Measurements from ENCODE around the gene PJA1. TPM values are rescaled to one million over a fixed set of nuclear protein-coding genes. Genes with fewer than 3 reads are reported as not detected.

Gene PJA1, protein sequence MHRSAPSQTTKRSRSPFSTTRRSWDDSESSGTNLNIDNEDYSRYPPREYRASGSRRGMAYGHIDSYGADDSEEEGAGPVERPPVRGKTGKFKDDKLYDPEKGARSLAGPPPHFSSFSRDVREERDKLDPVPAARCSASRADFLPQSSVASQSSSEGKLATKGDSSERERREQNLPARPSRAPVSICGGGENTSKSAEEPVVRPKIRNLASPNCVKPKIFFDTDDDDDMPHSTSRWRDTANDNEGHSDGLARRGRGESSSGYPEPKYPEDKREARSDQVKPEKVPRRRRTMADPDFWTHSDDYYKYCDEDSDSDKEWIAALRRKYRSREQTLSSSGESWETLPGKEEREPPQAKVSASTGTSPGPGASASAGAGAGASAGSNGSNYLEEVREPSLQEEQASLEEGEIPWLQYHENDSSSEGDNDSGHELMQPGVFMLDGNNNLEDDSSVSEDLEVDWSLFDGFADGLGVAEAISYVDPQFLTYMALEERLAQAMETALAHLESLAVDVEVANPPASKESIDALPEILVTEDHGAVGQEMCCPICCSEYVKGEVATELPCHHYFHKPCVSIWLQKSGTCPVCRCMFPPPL
- total RNA-seq (ENCODE audit: insufficient read depth, low replicate concordance), result 56.6 TPM

- DNase-seq (ENCODE audit: low spot score), result peak; percentile 84
Measured at GRCh38 chrX:69165087-69165651, at the start of gene PJA1. Gene PJA1 (minus strand): TSS chrX:69165453. CDS start chrX:69163073, 2,380 bp downstream.

DNA sequence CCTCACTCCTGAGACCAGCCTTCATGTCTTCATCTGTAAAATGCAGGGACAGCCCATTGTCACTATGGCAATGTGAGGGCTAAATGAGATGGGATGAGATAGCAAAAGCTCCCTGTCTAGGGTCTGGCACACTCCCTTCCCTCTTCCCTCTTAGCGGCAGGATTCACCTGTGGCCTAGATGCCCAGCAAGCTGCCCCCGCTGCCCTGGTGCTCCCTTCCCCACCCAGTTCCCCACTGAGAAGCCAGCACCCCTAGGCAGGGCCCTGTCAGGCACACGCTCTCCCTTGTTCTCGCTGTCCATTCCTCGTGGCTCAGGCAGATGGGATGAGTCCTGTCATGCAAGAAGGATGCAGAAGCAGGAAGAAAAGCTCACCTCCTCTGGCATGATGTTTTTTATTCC is 49.2 kb upstream of the PJA1 start:
- DNase-seq (ENCODE audit: low spot score), result no peak

- no peak for DNase-seq (ENCODE audit: low spot score)
Measured at GRCh38 chrX:69211701-69212100, 46.4 kb upstream of the PJA1 start.

DNA sequence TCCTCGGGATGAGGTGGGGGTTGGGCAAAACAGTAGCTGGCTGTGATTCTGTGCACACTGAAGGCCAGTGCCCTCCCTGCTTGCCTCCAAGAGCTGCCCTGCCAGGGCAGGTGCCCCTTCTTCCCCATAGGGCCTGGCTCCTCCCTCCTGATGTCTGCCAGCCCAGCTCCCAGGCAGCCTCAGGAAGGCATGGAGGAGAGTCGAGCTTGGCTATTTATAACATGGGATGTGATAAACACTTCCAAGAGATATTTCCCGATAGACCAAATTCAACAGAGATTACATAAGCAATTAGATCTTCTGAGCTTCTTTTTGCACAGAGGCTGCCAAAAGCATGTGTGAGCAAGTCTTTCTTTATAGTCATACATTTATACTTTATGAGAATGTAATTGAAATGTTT is 45.3 kb upstream of the PJA1 start:
- no peak for DNase-seq (ENCODE audit: low spot score)

GRCh38 chrX:69207216-69207615 is 42.0 kb upstream of the PJA1 start:
- no peak for DNase-seq (ENCODE audit: low spot score)

DNA sequence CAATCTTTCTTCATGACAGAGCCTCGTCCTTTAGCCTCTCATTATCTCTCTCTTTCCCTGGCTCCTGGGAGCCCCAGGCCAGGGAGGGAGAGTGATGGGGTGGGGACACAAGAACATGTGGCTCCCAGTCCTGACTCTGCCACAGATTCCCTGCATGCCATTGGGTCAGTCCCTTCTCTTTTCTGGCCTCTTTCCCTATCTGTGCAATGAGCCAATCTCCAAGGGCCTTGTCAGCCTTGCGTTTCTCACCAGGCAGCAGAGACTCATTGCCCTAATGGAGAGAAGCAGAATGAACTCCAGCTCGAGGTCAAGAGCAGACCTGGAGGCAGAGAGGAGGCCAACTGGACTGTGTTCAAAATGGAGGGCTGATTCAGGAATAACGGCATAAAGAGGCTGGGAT is 38.4 kb upstream of the PJA1 start:
- no peak for DNase-seq (ENCODE audit: low spot score)

DNA sequence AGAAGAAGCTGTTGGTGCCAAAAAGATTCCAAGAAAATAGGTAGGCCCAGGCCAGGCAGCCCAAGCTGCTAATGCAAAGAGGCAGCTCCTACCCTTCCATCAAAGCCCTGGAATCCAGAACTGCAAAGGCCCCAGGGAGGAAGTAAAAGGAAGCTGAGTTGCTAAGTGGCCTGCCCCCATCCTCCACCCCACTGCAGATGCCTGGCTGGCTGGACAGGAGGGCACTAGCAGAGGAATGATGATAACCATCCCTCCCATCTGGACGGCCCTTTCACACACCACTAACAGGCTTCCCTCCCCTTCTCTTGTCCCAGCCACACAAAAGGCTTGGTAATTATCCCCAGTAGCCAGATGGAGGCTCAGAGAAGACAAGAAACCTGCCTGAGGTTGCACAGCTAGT is 32.4 kb upstream of the PJA1 start:
- DNase-seq (ENCODE audit: low spot score), result peak; percentile 21

DNA sequence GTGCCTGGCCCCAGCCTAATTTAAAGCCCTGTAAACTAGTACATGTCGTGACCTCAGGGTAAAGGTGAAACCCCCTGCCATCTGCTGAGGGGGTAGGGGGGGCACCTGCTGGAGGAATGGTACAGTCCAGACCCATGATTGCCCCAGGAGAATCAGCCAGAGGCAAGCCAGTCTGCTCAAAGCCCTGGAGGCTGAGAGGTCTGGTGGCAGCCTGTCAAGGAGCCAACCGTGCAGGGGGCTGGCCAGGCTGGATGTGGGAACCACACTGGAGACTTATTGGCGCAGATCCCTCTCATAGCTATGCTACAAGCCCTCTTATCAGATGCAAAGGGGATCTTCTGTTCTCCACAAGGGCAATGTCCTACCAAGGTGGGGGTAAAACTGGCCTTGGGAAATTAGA is 31.4 kb upstream of the PJA1 start:
- DNase-seq (ENCODE audit: low spot score), result no peak

DNA sequence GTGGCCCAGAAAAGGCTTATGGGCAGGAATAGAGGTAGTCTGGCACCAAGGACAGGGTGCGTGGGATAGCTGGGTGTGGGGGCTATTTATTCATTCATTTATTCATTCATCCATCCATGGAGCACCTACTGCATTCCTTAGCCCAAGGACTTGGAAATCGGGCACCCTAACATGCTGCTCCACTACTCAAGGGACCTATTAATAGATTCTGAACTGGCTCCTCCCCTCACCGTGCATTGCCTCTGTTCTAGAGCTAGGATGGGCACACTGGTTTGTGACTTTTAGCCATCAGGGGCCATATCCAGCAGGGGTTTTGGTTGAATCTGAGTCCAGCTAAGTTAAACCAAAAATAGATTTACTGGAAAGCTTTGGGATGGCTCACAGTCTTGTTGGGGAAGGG is 30.6 kb upstream of the PJA1 start:
- no peak for DNase-seq (ENCODE audit: low spot score)

- peak; percentile 65 for DNase-seq (ENCODE audit: low spot score)
Measured at GRCh38 chrX:69195192-69195591, 29.9 kb upstream of the PJA1 start.

- no peak for DNase-seq (ENCODE audit: low spot score)
Measured at GRCh38 chrX:69192603-69193002, 27.4 kb upstream of the PJA1 start.

- DNase-seq (ENCODE audit: low spot score), result peak; percentile 76
Measured at GRCh38 chrX:69189576-69190371, 24.5 kb upstream of the PJA1 start.

- no peak for DNase-seq (ENCODE audit: low spot score)
Measured at GRCh38 chrX:69186651-69187050, 21.4 kb upstream of the PJA1 start.

- no peak for DNase-seq (ENCODE audit: low spot score)
Measured at GRCh38 chrX:69185886-69186285, 20.6 kb upstream of the PJA1 start.

DNA sequence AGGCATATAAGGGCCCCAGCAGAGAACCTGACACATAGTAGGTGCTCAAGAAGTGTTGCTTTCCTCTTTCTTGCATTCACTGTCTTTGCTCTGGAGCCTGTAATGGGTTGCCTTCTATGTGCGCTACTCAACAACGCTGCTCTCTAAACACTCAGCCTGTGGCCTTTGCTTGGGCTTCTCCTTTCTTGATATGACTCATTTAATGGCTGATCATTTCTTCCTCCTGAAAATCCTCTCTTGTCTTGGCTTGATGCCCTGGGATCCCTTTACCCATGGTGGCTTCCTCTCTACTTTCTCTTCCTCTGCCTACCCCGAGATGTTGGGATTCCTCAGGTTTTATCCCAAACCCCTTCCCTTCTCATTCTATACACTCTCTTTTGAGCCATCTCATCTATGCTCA is 19.9 kb upstream of the PJA1 start:
- no peak for DNase-seq (ENCODE audit: low spot score)

- no peak for DNase-seq (ENCODE audit: low spot score)
Measured at GRCh38 chrX:69182818-69183380, 17.6 kb upstream of the PJA1 start.

GRCh38 chrX:69179380-69179911 is 14.2 kb upstream of the PJA1 start:
- no peak for DNase-seq (ENCODE audit: low spot score)

- no peak for DNase-seq (ENCODE audit: low spot score)
Measured at GRCh38 chrX:69178592-69178991, 13.3 kb upstream of the PJA1 start.

DNA sequence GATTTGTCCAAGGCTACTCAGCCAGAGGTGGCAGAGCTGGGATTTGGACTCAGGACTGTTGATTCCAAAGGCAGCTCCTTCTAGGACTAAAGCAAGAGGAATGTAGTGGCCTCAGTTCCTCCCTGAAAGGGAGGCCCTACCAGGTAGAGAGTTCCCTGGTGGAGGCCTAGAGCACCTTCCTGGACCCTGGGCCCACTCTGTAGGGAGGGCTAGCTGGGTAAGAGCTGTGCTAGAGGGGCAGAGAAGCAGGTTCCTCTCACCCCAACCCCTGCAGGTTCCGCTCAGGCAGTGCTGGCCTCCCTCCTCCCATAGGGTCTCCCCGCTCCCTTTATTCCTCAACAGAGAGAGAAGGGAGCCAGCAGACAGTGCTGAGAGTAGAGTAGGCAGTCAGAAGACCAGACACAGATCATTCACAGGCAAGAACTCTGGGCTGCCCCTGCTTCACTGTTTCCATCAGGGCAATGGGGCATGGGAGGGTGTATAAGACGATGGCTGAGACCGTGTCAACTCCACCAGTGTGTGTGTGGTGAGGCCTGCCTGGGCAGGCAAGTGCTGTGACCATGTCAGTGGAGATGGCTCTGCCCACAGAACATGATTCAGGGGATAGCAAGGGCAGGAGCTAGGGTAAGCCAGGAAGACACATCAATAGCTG is 12.4 kb upstream of the PJA1 start:
- DNase-seq (ENCODE audit: low spot score), result no peak

DNA sequence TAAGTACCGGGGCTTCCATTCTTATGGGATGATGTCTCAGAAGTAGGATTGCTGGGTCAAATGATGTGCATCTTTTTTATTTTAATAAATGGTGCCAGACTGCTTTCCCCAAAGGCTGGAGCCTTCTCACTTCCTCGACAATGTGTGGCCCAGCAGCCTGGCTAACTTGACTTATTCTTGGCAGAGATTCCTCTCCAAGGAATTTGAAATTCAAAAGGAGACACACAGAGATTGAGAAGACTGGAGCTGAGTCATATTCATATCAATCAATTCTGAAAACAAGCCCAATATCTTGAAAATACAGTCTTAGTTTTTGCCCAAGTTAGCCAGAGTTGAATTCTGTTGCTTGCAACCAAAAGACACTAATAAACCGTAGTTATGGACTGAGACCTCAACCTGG is 10.8 kb upstream of the PJA1 start:
- DNase-seq (ENCODE audit: low spot score), result no peak

- no peak for DNase-seq (ENCODE audit: low spot score)
Measured at GRCh38 chrX:69173906-69174305, 8.7 kb upstream of the PJA1 start.

Data from umbilical cord (tissue), 2 donors.